Activated T-cell treated with anti-CD3 and anti-CD28 coated beads, Interleukin-2, amount 50 U/mL, for 24 hours (primary cell): ENCODE results near the gene SKAP1.
A peak's percentile ranks its signal among the peaks of the same experiment; 100 is the strongest.
"Not testable (repeated sequence)": the region's sequence is repeated elsewhere in the genome, so short reads cannot be mapped to it uniquely, and the experiment has no call there.

Source experiments
- DNase-seq: peaks from one replicate; pipeline ENCODE4 v3.0.0-alpha.2; 2020
- H3K27ac Mint-ChIP-seq: 2 replicates; pipeline ENCODE4 v1.8.0; 2020; ENCODE audit warnings: mild to moderate bottlenecking, mixed read lengths
- H3K27me3 Mint-ChIP-seq: 2 replicates; pipeline ENCODE4 v1.8.0; 2020; ENCODE audit warnings: mixed read lengths
- H3K36me3 Mint-ChIP-seq: 2 replicates; pipeline ENCODE4 v1.8.0; 2020; ENCODE audit warnings: low read depth, mixed read lengths
- H3K4me1 Mint-ChIP-seq: 2 replicates; pipeline ENCODE4 v1.8.0; 2020; ENCODE audit warnings: low read depth, mixed read lengths
- H3K4me3 Mint-ChIP-seq: 2 replicates; pipeline ENCODE4 v1.8.0; 2020; ENCODE audit warnings: mild to moderate bottlenecking, moderate library complexity, mixed read lengths
- H3K9me3 Mint-ChIP-seq: 2 replicates; pipeline ENCODE4 v1.8.0; 2020; ENCODE audit warnings: mixed read lengths

Gene SKAP1

DNA sequence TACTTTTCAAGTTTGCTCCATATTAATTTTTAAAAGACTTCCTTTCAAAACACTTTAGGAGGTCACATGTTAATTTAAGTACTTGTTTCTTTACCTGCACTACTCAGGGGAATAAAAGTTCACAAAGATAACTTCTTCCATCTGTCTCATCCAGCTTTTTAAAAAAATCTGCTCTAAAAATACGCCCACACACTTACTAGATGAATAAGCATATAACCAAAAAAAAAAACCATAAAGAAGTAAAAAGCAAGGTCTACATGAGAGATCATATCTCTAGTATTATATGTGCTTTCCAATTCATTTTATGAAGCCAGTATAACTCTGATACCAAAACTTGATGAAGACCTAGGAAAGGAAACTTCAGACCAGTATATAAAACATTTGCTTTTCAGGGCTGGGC, 17.2 kb downstream of the SKAP1 start:
- Mint-ChIP-seq H3K4me1 (peaks cover 89% of the 10 kb centered on the region), H3K27me3 (no peaks in the 10 kb centered on the region), H3K36me3 (peaks cover 34% of the 10 kb centered on the region)

DNA sequence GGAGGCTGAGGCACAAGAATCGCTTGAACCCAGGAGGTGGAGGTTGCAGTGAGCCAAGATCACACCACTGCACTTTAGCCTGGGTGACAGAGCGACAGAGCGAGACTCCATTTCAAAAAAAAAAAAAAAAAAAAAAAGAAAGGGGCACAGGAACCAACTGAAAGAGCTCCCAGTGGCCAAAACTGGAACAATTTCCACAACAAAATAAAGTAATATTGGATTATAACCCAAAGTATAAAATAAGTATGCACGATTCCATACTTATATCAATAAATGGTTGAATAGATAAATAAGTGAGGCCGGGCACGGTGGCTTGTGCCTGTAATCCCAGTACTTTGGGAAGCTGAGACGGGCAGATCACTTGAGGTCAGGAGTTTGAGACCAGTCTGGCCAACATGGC, 19.2 kb downstream of the SKAP1 start:
- Mint-ChIP-seq H3K36me3 (peaks cover 44% of the 10 kb centered on the region), H3K4me1 (peaks cover 84% of the 10 kb centered on the region), H3K27ac (peak overlapping the region; percentile 76)
- not testable (repeated sequence) for H3K4me3 Mint-ChIP-seq, H3K27me3 Mint-ChIP-seq, H3K9me3 Mint-ChIP-seq, DNase-seq

More for the DNA sequence above, 17.2 kb downstream of the SKAP1 start:
- Mint-ChIP-seq H3K27ac (peak overlapping the region; percentile 90), H3K9me3 (peaks cover 2% of the 10 kb centered on the region), H3K4me3 (peak overlapping the region; percentile 44)
- DNase-seq: no peak

DNA sequence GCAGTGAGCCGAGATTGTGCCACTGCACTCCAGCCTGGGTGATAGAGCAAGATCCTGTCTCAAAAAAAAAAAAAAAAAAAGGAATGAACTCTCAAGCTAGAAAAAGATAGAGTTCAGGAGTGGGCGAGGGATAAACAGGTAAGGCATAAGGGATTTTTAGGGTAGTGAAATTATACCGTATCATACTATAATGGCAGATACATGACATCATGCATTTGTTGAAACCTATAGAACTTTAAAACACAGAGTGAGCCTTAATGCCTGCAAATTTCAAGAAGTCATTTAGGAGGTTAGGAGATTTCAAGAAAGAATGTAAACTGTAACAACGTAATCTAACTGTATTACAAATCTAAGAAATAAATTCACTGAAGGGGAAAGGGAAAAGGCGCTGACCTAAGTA, 20.4 kb downstream of the SKAP1 start:
- Mint-ChIP-seq H3K4me1 (peaks cover 81% of the 10 kb centered on the region), H3K4me3 (no peak overlapping the region), H3K27me3 (no peaks in the 10 kb centered on the region), H3K9me3 (peaks cover 2% of the 10 kb centered on the region), H3K27ac (peak overlapping the region; percentile 18), H3K36me3 (peaks cover 48% of the 10 kb centered on the region)
- DNase-seq: no peak

DNA sequence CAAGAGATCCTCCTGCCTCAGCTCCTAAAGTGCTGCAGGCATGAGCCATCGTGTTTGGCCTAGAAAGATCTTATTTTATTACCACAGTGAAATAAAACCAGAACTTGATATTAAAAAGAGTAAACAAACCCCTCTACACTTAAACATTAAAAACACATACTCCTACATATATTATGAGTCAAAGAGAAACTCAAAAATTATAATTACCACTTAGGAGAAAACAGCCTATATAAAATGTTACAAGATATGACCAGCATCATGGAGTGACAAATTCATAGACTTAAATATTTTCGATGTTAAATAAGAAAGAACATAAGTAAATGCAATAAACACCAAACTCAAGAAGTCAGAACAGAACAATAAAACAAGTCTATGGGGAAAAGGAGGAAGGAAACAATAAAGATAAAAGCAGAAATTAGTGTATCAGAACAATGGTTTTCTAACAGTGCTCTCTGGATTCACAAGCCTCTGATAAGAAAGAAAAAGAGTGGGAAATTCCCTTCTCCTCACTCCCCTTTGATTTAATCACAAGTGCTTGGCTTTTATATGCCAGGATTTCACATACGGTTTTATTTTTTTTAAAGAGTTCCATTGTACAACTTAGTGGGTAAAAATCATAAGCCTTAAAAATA, 23.0 kb downstream of the SKAP1 start:
- no peaks in the 10 kb centered on the region for H3K27me3 Mint-ChIP-seq
- H3K4me3 Mint-ChIP-seq: peak overlapping the region; percentile 2
- H3K4me1 Mint-ChIP-seq: peaks cover 66% of the 10 kb centered on the region
- H3K27ac Mint-ChIP-seq: peak overlapping the region; percentile 80
- no peak for DNase-seq
- H3K36me3 Mint-ChIP-seq: peaks cover 58% of the 10 kb centered on the region
- peaks cover 2% of the 10 kb centered on the region for H3K9me3 Mint-ChIP-seq

DNA sequence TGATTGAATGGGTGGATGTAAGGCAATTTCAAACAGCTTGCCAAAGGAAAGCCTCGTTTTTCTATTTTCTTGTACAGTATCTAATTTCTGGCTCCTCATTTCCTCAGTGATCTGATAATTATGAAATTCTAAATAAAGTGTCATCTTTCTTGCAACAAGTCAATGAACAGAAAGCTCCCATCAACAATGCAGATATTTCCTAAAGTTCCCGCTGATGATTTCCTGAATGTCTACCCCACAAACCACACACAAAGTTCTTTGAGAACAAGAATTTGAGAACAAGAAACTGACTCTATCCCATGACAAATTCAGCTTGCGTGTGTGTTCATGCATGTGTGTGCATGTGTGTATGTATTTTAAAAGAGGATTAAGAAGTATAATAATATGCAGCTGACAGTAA, 35.2 kb downstream of the SKAP1 start:
- Mint-ChIP-seq H3K9me3 (no peaks in the 10 kb centered on the region), H3K4me1 (peaks cover 53% of the 10 kb centered on the region), H3K36me3 (peaks cover 66% of the 10 kb centered on the region), H3K4me3 (no peak overlapping the region), H3K27ac (no peak overlapping the region), H3K27me3 (no peaks in the 10 kb centered on the region)
- no peak for DNase-seq

DNA sequence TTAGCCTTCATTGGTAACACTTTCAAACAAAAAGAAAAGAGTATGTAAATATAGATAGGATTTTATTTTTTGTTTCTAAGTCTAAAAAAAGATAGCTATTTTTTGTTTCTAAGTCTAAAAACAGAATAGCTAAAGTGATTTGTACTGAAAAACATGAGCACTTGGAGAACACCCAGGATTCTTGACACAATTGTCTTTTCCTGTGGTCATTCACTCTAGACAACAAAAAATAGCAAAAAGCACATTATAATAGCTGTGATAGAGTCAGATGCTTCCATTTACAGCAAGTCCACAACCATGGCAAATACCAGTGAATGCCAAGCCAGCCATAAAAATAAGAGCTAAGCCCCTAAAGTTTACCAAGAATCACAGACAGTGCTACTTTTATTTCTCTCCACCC, 36.7 kb downstream of the SKAP1 start:
- DNase-seq: no peak
- Mint-ChIP-seq H3K36me3 (peaks cover 75% of the 10 kb centered on the region), H3K4me1 (peaks cover 58% of the 10 kb centered on the region), H3K9me3 (no peaks in the 10 kb centered on the region), H3K4me3 (no peak overlapping the region), H3K27me3 (no peaks in the 10 kb centered on the region), H3K27ac (no peak overlapping the region)

DNA sequence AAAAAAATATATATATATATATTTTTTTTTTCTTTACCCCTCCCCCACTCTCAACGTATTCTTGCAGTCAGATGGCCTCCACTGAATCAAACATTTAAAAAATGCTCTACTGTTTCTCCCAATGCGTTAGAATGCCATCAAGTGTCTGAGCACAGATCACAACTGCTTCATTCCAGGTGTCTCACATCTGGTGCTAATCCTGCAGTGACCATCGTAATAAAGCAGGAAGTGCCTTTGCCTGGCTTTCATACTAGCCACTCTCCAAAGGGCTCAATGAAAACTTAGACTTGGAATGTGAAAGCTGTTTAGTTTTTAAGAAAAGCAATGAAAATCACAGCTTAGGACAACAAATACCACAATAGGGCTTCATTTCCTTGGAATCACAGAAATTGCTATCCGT, 37.2 kb downstream of the SKAP1 start:
- Mint-ChIP-seq H3K9me3 (no peaks in the 10 kb centered on the region), H3K27ac (no peak overlapping the region), H3K27me3 (no peaks in the 10 kb centered on the region), H3K36me3 (peaks cover 75% of the 10 kb centered on the region), H3K4me3 (no peak overlapping the region), H3K4me1 (peaks cover 58% of the 10 kb centered on the region)
- no peak for DNase-seq

DNA sequence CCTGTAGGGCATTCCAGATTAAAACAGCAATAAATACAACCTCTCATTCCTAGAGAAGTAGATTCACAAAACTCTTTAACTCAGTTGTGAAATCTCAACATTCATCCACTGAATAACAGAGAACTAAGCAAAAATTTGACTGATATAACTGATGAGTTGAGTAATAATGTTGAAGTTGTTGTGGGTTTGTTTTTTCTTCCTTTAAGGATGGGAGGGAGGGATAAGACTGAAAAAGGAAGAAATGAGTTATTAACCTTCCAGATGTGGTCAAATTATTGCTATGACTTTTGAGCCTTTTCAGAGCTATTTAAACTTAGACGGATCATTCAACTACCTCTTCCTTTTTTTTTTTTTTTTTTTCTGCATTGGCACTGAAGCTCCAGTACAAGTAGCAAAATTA, 38.6 kb downstream of the SKAP1 start:
- Mint-ChIP-seq H3K27ac (peak overlapping the region; percentile 4), H3K4me3 (no peak overlapping the region), H3K36me3 (peaks cover 80% of the 10 kb centered on the region), H3K4me1 (peaks cover 65% of the 10 kb centered on the region), H3K9me3 (no peaks in the 10 kb centered on the region), H3K27me3 (no peaks in the 10 kb centered on the region)
- DNase-seq: no peak

DNA sequence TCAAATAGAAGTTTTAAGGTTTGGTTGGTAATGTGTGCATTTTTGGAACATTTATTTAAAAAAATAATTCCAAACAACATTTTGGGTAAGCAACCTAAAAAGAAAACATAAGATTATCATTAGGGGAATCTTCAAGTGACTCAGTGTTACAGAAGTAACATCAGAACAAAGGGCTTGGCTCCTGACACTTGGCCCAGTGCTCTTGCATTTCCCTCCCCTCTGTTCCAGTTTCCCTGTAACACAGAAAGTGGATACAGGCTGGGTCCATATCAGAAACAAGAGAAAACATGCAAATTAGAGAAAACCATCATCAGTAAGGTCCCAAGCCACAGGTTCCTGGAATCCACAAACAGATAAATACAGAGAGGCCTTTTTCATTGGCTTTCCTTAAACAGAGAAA, 40.1 kb downstream of the SKAP1 start:
- DNase-seq: no peak
- no peak overlapping the region for H3K4me3 Mint-ChIP-seq
- no peaks in the 10 kb centered on the region for H3K9me3 Mint-ChIP-seq
- peaks cover 69% of the 10 kb centered on the region for H3K4me1 Mint-ChIP-seq
- no peaks in the 10 kb centered on the region for H3K27me3 Mint-ChIP-seq
- peaks cover 77% of the 10 kb centered on the region for H3K36me3 Mint-ChIP-seq
- no peak overlapping the region for H3K27ac Mint-ChIP-seq

DNA sequence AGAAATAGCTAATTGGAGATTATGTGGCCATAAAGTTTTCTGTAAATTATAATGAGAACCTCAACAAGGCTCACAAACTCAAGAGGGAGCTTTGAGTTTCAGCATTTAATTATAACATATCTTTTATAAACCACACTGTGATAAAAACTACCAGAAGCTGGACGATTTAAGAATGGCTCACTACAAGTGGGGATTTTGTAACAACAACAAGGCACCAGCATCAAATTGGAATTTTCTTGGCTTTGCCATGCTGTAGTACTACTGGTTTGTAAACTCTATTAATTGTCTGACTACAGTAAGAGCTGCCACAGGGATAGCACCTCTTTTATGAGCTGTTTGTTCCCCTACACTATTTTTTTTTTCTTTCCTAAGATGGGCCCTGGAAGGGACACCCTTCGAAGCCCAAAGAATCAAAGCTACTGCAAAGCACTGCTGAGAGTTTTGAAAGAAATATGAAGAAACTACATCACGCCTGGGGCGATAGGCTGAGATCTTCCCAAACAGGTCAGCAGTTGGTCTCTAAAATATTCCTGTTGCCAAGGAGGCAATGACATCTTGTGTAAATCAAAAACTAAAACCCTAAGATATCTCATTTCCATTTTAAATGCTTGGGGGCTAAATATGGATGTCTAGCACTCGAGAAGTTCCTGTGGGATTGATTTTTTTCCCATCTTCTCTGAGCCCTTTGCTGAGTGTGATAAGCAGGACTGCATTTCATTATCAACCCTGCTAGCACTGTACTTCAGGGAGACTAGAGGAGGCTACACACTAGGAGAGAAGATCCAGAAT, 40.9 kb downstream of the SKAP1 start:
- no peaks in the 10 kb centered on the region for H3K27me3 Mint-ChIP-seq
- H3K4me3 Mint-ChIP-seq: no peak overlapping the region
- DNase-seq: no peak
- peaks cover 71% of the 10 kb centered on the region for H3K4me1 Mint-ChIP-seq
- H3K36me3 Mint-ChIP-seq: peaks cover 76% of the 10 kb centered on the region
- H3K9me3 Mint-ChIP-seq: no peaks in the 10 kb centered on the region
- H3K27ac Mint-ChIP-seq: no peak overlapping the region

DNA sequence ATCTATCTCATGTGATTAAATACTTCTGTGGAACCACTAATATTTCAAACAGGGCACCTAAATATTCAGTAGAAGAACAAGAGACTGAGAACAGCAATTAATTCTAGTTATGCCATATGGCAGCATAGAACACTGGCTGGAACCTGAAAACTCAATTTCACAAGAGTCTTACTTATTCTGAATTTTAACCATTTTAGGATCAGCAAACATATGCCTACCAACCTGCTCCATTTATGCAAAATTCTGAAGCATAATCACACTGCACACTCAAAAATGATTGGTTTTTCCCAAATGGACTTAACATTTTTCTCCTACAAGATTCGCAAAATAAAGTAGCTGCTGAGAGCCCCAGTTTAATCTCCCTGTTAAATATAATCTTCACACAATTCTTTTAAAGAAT, 43.2 kb downstream of the SKAP1 start:
- H3K27ac Mint-ChIP-seq: no peak overlapping the region
- DNase-seq: no peak
- peaks cover 65% of the 10 kb centered on the region for H3K4me1 Mint-ChIP-seq
- H3K9me3 Mint-ChIP-seq: no peaks in the 10 kb centered on the region
- no peaks in the 10 kb centered on the region for H3K27me3 Mint-ChIP-seq
- peaks cover 81% of the 10 kb centered on the region for H3K36me3 Mint-ChIP-seq
- no peak overlapping the region for H3K4me3 Mint-ChIP-seq

DNA sequence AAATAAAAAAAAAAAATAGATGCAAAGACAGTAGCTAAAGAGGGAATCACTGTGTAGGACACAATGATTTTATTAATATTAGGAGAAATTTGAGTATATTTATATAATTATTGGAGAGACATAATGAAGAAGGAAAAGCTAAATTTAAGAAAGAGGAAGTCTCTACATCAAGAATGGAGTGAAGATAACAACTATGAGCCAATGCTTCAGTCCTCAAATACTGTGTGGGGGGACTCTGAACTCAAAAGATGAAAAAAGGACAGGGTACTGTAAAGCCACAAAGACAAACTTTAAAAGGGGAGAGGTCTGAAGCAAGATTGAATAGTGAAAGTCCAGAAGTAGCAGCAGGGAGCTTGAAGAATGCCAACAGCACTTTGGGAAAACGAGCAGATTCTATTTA, 44.7 kb downstream of the SKAP1 start:
- H3K36me3 Mint-ChIP-seq: peaks cover 83% of the 10 kb centered on the region
- H3K4me1 Mint-ChIP-seq: peaks cover 59% of the 10 kb centered on the region
- H3K27ac Mint-ChIP-seq: no peak overlapping the region
- no peaks in the 10 kb centered on the region for H3K9me3 Mint-ChIP-seq
- no peak for DNase-seq
- H3K27me3 Mint-ChIP-seq: no peaks in the 10 kb centered on the region
- no peak overlapping the region for H3K4me3 Mint-ChIP-seq

DNA sequence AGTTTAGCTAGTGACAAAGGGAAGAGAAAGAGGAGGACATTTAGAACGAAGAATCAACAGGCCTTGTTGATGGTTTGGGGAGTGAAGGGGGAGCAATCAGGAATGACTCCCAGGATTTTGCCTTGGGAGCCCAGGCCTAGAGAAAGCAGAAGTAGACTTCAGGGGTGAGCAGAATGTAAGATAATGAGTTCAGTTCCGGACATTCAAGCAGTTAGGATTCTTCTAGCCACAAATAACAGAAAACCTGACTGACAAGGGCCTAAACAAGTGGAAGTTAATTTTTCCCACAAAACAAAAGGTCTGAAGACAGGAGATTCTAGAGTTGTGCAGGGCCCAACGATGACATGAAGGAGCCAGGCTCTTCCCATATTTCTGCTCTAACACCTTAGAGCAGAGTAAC, 45.9 kb downstream of the SKAP1 start:
- no peaks in the 10 kb centered on the region for H3K9me3 Mint-ChIP-seq
- peaks cover 50% of the 10 kb centered on the region for H3K4me1 Mint-ChIP-seq
- H3K27me3 Mint-ChIP-seq: no peaks in the 10 kb centered on the region
- no peak for DNase-seq
- no peak overlapping the region for H3K27ac Mint-ChIP-seq
- H3K4me3 Mint-ChIP-seq: no peak overlapping the region
- H3K36me3 Mint-ChIP-seq: peaks cover 77% of the 10 kb centered on the region

DNA sequence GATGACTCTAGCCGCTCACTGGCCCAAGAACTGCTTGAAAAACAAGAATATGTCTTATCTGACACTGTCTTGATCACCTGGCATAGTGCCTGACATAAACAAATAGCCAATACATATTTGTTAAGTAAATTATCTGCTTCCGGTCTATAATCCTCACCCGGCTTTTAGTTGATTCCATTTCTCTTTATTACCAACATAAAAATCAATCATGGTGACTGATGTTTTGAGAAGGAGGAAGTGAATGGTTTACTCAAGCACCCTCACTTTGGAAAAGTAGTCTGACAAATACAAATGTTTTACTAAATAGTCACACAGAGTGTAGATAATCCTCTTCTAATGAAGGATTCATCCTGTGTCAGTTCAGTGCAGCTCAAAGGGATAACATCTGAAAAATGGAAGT, 47.0 kb downstream of the SKAP1 start:
- H3K4me1 Mint-ChIP-seq: peaks cover 44% of the 10 kb centered on the region
- H3K36me3 Mint-ChIP-seq: peaks cover 68% of the 10 kb centered on the region
- no peaks in the 10 kb centered on the region for H3K27me3 Mint-ChIP-seq
- H3K9me3 Mint-ChIP-seq: no peaks in the 10 kb centered on the region
- no peak overlapping the region for H3K4me3 Mint-ChIP-seq
- H3K27ac Mint-ChIP-seq: no peak overlapping the region
- DNase-seq: no peak

DNA sequence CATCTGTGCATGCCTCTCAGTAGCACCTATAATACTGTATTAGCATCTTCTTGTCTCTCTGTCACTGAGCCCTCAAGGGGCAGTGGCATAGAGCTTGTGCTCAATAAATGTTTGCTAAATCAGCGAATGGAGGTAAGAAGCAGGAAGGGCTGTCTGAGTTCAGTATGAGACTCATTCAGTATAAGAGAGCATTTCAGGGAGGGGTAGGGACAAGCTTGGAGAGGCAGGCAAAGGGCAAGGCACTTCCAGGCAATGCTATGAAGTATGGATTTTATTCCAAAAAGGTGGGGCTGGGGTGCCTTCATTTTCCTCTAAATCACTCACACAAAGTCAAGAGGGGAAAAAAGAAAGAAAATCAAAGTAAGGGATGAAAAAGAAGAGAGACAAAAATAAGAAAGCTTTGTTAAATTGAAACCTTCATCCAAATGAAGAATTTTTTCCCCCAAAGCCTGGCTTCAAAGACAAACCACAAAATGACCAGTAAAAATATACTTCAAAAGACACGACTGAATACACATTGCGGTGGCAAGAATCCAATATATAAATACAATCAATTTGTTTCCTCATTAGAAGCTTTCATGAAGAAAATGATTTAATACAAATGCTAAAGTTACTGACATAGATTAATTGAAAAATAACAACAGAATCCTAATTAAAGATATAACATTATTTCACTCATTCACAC, 51.2 kb downstream of the SKAP1 start:
- no peak for DNase-seq
- Mint-ChIP-seq H3K36me3 (peaks cover 43% of the 10 kb centered on the region), H3K9me3 (no peaks in the 10 kb centered on the region), H3K27me3 (no peaks in the 10 kb centered on the region), H3K4me3 (no peak overlapping the region), H3K4me1 (peaks cover 20% of the 10 kb centered on the region), H3K27ac (no peak overlapping the region)
